T47D (cell line): Measurements from ENCODE around the gene RASGRP4.

Experiments
- DNase-seq, 2 experiments: peaks; one replicate each; pipeline versions ENCODE4 v3.0.0 to v3.0.0-alpha.2; 2011 to 2012; ENCODE audit warnings: low read depth in 1 of 2, low spot score in 1 of 2
- JUND ChIP-seq: IDR thresholded peaks from 2 replicates; pipeline ENCODE4 v1.6.1; 2012; ENCODE audit warnings: low read depth
- in situ Hi-C: cut with HindIII; loops from 2 replicates; pipeline ENCODE4 v1.10.0; 2016; ENCODE audit warnings: low sequenced_read_pairs, low pct_unique_long_range_greater_than_20kb

The RASGRP4 gene

DNA sequence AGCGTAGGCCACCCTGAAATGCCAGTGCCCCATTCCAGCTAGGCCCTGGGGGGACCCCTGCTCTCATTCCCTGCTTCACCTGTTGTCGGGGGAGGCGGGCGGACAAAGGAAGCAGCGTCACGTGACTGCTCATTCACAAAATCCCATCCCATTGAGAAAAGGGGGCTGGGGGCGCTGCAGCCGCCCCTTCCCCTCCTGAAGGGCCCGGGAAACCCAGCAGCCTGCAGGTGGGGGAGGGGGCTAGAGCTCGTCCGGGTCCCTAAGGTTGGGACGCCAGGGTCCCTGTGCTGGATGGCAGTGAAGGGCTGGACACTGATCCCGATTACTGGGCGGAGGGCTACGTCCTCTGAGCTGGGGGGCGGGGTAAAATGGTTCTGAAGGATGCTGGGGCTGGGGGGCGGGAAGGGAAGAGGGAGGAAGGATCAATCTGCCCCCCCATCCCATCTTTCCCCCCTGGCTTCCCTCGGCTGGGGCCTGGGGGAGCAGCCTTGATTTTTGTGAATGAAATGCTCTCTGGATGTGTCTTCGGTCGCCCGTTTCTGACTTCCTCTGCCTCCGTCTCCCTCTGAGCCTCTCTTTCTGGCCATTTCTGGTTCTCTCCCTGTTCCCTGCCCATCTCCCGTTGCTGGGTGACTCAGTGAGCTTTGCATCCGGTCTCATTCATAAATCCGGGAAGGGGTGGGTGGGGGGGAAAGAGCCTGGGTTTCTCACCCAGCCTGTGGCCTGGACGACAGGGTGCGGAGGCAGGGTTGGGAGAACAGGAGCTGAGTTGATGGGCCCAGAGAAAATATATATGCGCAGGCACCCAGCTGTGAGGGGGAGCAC, 36.7 kb downstream of the RASGRP4 start:
- TF ChIP-seq JUND, result no peak
- no peak for DNase-seq
- in situ Hi-C loops, result no loop called here

DNA sequence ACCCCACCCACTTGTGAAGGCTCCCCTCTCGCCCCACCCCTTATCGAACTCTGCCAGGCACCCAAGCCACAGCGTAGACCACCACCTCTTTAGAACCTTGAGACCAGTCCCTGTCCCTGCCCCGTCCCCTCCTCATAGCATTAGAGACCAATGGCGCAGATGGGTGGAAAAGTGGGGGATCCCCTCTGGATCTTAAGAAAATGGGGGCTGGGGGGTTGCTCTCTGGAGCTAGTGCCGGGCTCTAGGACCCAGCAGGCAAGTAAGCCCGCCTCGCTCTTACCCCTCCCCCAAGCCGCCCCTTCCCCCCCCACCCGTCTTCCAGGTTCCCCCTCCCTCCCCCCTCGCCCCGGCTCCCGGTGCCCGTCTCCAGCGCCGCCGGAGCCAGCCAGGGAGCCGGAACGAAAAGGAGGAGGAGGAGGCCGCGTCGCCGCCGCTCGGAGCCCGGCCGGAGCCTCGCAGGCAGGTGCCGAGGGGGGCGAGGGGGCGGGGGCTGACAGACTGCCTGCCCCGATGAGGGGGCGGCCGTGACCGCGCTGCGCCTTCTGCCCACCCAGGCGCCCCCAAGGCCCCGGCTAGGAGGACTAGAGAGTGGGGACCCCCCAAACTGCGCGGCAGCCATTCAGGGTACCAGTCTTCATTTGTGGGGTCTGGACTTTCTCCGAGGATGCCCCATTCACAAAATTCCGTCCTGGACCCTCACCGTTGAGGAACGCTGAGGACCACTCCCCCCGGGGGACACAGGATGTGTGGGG, 37.5 kb downstream of the RASGRP4 start, which contains the start of gene SPRED3:
Gene SPRED3, plus strand, starts transcription at position 349 of the 752 bp plus-strand sequence. CDS start 1,606 bp downstream, outside the sequence.
- in situ Hi-C loops, result no loop called here
- DNase-seq, result peak; percentile 58 to 75
- no peak for TF ChIP-seq JUND

DNA sequence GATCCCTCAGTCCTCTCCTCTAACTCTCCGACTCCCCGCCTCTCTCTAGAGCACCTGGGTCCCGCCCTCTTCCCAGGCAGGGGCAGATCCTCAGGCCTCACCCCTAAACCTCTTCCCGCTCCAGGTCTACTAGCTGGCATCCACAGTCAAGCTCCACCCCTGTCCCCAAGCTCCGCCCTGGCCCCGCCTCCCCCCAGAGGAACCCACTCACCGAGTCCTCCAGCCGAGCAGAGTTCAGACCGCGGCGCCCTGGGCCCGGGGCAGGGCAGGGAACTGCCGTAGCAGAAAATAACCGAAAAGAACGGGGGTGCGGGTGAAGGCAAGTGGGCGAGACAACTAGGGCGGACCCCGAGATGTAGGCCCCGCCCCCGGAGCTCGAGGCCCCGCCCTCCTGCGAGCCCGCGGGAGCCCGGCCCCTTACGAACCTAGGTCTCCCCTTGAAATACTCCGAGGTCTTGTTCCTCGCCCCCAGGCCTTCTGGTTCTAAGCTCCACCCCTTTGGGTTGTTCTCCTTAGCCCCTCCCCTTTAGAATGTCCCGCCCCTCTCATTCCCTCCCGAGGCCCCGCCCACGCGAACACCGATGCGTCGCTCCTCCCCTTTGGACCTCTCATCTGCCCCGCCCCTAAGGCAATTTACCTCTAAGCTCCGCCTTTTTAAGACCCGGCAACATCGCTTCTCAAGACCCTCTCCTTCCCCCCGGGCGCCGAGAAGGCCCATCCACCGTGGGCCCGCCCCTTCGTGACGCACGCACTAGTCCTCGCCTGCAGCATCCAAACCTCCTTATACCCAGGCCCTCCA, 38.3 kb downstream of the RASGRP4 start, which contains the start of gene GGN:
Gene GGN, minus strand, starts transcription at position 485 of the 799 bp plus-strand sequence. CDS start 773 bp downstream, outside the sequence.
- in situ Hi-C loops, result no loop called here
- DNase-seq, result peak; percentile 96 to 97
- TF ChIP-seq JUND, result no peak

GRCh38 chr19:38386971-38387549, 39.0 kb downstream of the RASGRP4 start:
- TF ChIP-seq JUND, result no peak
- DNase-seq, result no peak
- in situ Hi-C loops, result no loop called here

DNA sequence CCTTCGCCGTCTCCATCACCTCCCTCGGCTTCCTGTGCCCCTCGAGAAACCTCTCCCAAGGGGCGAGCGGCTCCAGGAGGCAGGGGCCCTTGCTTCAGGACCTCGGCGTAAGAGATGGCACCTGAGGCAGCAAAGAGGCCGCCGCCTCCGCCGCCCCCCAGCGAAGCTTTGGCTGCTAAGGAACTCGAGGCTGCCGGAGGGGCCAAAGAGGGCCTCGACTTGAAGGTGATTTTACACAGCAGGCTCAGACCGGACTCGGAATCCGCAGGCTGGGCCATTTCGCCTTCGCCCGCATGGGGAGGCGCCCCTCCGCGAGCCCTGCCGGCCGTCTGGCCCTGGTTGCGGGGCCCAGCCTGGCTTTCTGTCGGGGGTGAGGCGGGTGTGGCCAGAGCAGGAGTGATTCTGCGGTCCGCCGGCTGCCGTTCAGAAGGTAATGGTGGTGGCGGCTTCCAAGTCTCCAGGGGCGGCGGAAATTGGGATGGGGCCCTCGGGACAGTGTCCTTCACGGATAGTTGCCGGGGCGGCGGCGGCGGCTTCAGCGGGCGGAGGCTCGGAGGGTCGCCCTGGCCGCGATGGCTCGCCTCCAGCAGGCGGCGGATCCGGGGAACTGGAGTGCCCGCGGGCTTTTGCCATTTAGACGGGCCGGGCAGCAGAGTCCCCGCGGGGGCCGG, 39.6 kb downstream of the RASGRP4 start:
- no peak for TF ChIP-seq JUND
- in situ Hi-C loops, result no loop called here
- DNase-seq, result no peak

DNA sequence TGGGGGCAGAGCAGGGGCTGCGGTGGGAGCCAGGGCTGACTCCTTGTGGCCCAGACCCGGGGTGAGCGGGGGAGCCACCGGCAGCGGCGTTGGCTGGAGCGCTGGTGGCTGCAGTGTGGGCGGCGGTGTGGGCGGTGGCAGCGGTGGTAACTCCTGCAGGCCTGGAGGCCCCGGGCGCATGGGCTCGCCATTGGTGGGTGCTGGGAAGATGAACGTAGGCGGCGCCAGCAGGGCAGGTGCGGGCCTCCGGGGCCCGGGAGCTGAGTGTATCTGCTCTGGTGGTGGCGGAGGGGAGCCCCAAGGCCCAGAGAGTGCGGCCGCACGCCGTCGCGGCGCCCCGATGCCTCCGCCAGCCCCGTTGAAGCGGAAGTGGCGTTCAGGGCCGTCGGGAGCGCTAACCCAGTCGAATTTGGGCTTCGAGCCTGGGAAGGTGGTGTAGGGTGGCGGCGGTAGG, 40.2 kb downstream of the RASGRP4 start:
- in situ Hi-C loops, result no loop called here
- TF ChIP-seq JUND, result no peak
- no peak for DNase-seq

DNA sequence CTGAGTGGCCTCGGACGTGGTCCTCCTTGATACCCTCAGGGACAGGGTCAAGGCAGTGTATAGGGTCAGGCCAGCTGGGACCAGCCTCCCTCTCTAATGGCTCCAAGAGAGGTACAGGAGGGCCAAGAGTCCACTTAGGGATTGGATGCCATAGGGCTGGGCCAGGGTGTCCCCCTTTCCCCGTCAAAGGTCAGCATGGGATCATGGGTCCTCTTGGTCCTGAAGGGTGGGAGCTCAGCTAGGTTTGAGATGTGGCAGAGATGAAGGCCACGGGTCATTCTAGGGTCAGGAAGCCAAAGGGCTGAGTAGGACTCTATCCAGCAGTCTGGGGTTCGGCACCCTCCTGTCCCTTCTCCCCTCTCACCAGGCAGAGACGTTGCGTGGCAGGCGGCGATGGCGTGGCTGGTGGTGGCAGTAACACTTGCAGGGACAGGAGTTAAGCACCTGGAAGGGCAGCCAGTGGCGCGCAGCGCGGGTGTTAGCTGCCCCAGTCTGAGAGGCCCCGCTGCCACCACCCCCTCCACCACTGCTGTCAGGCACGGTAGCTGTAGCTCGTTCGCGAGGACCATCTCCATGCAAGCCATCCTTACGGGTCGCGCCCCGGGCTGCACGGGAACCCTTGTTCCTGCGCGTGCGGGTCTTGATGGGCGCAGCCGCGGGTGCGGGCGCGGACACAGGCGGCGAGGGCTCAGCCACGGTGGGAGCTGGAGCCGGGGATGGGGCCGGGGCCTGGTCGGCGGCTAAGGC, 40.8 kb downstream of the RASGRP4 start:
- DNase-seq, result no peak
- in situ Hi-C loops, result no loop called here
- TF ChIP-seq JUND, result no peak

DNA sequence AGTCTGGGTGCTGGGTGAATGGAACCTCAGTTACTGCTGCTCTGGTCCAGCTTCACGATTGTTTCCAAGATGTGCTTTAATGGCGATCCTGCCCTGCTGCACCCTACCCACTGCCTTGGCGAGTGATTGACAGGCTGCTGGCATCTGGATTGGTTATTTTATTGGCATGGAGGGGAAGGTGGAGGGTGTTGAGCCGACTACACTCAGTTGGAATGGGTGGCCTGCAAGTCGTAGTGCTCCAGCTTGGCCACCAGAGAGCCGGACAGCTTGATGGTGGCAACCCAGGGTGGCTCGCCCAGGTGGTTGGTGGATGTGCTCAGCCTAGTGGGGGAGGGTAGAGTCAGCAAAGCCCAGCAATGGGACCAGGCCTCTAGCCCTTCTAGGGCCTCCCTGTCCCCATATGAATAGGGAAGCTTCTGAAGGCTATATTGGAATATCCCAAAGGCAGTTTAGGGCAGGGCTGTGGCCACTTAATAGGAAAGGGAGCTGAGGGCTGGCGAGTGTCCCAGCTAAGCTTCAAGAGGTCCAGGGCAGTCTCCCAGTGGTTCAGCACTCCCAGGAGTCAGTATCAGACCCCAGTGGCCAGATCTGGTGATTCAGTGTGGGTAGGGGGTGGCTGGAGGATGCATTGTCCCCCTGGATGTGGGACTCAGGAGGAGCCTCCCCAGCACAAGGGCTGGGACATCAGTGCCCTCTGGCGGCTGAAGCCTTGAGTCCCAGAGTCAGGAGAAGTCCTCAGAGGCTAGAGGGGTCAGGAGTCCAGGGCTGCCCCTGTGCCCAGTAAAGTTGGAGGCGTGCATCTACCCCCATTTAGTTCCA, 41.6 kb downstream of the RASGRP4 start:
- in situ Hi-C loops, result no loop called here
- no peak for TF ChIP-seq JUND
- DNase-seq, result peak in 1 of 2 experiments; percentile 54

DNA sequence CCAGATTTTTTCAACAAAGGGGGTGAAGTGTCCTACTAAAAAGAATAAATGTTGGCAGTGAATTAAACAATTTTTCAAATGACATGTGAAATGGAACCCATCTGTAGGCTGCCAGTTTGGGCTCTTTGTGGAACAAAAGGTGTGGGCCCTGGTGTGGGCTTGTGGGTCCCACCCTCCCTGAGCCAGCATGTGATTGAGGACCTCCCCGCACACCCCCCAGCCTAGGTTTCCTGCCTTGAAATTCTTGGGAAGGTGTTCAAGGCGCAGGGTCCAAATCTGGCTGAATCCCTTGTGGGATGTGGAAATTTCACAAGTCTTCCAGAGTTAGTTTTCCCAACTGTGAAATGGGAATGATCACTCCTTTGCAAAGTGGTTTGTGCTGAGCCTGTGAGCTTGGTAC, 42.3 kb downstream of the RASGRP4 start:
- no peak for TF ChIP-seq JUND
- in situ Hi-C loops, result no loop called here
- DNase-seq, result no peak

- in situ Hi-C loops, result no loop called here
- DNase-seq, result no peak
- no peak for TF ChIP-seq JUND
Measured at GRCh38 chr19:38383184-38383583, 42.8 kb downstream of the RASGRP4 start.
